HG03575 (cell line): Measurements from ENCODE around the gene SHCBP1L.

ENCODE experiments used
- ATAC-seq: cut with Tn5 transposase; IDR thresholded peaks from one replicate; pipeline ENCODE4 v1.9.1; 2021; ENCODE audit not compliant: unreplicated experiment, insufficient number of reproducible peaks, low FRiP score; ENCODE audit errors: extremely low read depth

SHCBP1L gene

GRCh38 chr1:182952677-182953444 lies at the start of gene SHCBP1L:
Gene SHCBP1L (minus strand): TSS chr1:182953166. CDS start chr1:182953133, 33 bp downstream.
- ATAC-seq: no peak

GRCh38 chr1:183002267-183002666 lies 49.3 kb upstream of the SHCBP1L start:
- no peak for ATAC-seq

DNA sequence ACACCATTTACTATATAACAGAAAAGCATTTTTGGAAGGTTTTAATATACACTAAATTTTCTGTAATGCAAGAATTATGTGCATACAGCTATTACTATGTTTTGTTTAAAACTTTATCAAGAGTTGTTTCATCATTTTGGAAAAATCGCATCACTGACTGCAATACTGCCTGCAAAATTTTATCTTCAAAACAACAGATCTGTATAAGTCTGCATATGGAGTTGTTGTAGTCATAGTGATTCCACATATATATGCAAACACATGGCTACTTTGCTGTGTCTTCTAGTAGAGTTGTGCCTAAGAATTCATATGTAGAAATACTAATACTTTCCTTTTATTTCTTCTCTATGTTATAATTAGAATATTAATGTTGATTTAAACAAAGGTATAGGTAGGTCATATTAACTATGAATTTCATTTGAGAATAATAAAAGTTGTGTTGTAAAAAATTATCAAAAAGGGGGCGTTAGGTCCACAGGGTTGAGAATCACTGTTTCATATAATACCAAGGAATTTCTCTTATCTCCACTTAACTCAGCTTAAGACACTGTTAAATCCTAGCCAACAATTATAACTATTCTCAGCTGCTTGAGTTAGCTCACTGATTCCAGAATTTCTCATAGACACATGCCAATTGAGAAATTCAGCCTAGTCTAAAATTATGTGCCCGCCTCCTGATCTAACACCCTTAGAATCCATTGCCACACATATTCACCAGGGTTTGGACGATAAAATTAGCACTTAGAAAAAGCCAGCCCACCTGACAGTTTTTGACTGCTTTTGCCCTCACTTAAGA lies 47.4 kb upstream of the SHCBP1L start:
- ATAC-seq: no peak

DNA sequence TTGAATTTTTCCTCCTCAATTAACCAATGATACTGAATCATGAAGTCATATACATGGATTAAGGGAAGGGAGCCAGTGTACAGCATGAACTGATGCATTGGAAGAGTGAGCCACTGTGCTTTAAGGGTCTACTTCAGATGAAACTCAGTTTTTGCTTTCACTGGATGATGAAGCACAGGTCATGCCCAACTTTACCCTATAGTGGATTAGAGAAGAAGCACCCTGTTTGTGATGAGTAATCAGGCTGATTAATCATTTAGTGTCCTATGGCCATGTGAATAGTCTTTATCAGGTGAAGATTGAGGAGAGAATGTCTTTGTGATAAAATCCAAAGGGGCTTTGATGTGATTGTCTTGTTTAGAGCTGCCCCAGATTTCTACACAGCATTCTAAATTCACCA lies 45.5 kb upstream of the SHCBP1L start:
- no peak for ATAC-seq

- ATAC-seq: no peak
Observed at GRCh38 chr1:182996816-182997215, 43.9 kb upstream of the SHCBP1L start.

DNA sequence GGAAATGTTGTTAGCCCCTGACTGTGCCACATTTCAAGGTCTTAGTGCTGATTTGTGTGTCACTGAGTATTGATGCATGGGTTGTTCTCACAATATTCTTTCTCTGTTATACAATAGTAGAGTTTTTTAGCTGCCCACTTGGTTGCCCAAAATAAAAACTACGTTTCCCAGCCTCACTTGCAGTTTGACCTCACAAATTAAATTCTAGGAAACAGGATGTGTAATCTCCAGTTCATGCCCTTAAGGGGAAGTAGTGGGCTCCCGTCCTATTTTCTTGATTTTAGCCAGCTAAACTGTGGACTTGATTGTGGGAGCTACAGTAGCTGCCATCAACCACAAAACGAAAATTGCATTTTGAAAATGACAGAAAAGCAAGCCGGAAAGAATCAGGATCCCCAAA lies 42.9 kb upstream of the SHCBP1L start:
- ATAC-seq: no peak

- no peak for ATAC-seq
Observed at GRCh38 chr1:182993746-182994145, 40.8 kb upstream of the SHCBP1L start.

- ATAC-seq: no peak
Observed at GRCh38 chr1:182990413-182991144, 37.6 kb upstream of the SHCBP1L start.

- no peak for ATAC-seq
Observed at GRCh38 chr1:182985876-182986275, 32.9 kb upstream of the SHCBP1L start.

DNA sequence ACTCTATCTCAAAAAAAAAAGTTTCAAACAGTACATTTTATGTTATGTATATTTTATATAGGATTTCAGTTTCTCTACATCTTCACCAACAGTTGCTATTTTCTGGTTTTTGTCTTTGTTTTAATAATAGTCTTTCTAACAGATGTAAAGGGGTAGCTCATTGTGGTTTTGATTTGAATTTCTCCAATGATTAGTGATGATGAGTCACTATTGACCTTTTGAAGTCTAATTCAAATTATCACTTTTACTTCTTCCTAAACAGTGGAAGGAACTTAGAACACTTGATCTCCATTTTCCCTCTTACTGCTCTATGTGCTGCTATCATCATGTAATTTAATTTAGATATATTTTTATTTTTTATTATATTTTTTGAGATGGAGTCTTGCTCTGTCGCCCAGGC lies 31.7 kb upstream of the SHCBP1L start:
- ATAC-seq: no peak

- ATAC-seq: no peak
Observed at GRCh38 chr1:182984138-182984537, 31.2 kb upstream of the SHCBP1L start.

DNA sequence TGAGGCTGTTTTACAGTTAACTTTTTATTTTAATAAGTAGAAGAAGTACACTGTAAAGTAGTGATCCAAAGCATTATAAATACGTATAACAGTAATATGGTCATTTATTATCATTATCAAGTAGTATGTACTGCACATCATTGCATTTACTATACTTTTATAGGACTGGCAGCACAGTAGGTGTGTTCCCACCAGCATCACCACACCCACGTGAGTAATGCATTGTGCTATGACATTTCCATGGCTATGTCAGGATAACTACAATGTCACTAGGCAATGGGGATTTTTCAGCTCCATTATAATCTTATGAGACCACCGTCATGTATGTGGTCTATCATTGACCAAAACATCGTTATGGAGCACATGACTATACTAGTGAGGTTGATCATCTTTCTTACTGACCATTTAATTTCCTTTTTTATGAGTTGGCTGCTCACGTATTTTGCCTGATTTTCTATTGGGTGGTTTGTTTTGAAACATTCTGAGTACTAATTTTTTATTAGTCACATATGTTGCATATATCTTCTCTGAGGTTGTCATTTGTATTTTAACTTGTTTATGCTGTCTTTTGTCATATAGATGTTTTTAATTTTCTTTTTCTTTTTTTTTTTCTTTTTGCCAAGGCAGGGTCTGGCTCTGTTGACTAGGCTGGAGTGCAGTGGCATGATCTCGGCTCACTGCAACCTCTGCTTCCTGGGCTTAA lies 25.3 kb upstream of the SHCBP1L start:
- ATAC-seq: no peak

GRCh38 chr1:182977480-182977879 lies 24.5 kb upstream of the SHCBP1L start:
- no peak for ATAC-seq

- ATAC-seq: no peak
Observed at GRCh38 chr1:182974506-182975191, 21.7 kb upstream of the SHCBP1L start.

DNA sequence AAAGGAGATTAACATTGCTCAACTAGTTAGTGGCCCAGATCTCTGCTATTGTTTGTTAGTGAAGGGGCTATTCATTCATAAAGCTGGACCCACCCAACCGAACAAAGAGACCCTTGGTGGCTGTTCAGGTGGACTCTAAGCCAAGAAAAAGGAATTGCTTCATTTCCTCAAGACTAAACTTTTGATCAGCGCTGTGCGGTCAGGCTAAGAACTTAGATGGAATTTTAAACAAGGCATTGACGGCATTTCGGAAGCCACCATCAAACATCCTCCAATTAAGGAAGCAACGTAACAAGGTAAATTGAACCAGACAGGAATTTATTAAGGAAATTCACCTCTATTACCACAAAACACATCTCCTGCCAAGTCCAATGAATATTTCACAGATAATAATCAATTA lies 19.9 kb upstream of the SHCBP1L start:
- ATAC-seq: no peak

GRCh38 chr1:182972231-182972630 lies 19.3 kb upstream of the SHCBP1L start:
- ATAC-seq: no peak

DNA sequence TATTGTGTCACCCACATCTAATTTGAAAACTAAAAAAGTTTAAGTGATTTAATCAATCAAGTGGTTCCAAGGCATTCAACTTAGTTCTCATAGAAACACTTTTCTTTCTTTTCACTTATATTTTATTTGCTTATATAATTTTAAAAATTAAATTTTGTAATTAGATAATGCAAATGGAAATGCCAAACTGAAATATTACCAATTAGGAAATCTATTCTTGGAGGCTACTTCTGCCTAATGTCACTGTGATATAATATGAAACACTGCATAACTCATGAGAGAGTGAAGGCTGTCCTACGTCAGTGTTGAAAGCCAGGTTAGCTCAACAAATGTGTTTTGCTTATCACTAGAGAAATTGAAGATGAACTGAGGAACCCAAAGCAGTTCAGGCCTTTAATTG lies 18.3 kb upstream of the SHCBP1L start:
- no peak for ATAC-seq

GRCh38 chr1:182968836-182969734 lies 16.1 kb upstream of the SHCBP1L start:
- ATAC-seq: no peak
